GM18526 (cell line): ENCODE measurements around the gene LOC128125822.

Experiments
- POLR2A ChIP-seq: IDR thresholded peaks from 3 replicates; pipeline ENCODE4 v1.6.1; 2011; ENCODE audit not compliant: insufficient read length; ENCODE audit errors: extremely low read depth

The LOC128125822 gene

DNA sequence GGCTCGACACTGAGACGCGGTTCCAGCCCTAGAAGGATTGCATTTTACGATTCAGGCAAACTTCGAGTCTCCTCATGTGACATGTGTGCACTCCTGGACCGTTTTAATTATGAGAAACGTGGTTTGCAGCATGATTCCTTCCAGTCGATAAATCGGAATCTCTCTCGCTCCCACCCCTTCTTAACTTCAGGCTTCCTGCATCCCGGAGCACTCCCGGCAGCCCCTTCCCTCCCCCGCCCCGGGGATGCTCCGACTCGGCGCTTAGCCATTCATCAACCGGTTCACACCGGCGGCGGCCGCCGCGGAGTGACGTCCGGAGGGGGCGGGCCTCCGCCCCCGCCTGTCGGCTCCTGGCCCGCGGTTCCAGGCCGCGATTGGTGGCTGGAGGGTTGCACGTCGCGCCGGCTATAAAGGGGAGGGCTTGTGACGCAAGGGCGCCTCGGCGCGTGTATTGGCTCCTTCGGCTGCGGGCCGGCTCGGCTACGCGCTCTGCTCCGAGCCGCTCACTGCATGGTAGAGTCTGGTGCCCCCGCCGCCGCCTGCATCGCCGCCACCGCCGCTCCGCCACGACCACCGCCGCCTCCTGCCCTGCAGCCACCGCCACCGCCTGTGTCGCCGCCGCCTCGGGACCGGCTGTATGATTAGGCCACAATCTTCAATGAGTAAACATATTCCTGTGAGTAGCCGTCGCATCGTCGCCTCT lies at the start of gene LOC128125822, which contains the start of gene PTP4A1:
Gene LOC128125822, plus strand, starts transcription at position 437 of the 703 bp plus-strand sequence.
Gene PTP4A1, plus strand, starts transcription at position 437 of the 703 bp plus-strand sequence. CDS start 4,401 bp downstream, outside the sequence.
- peak; percentile 90 for TF ChIP-seq POLR2A

- no peak for TF ChIP-seq POLR2A
Observed at GRCh38 chr6:63523630-63524029, 48.6 kb upstream of the LOC128125822 start.

GRCh38 chr6:63525186-63525878 lies 46.9 kb upstream of the LOC128125822 start:
- TF ChIP-seq POLR2A, result no peak

DNA sequence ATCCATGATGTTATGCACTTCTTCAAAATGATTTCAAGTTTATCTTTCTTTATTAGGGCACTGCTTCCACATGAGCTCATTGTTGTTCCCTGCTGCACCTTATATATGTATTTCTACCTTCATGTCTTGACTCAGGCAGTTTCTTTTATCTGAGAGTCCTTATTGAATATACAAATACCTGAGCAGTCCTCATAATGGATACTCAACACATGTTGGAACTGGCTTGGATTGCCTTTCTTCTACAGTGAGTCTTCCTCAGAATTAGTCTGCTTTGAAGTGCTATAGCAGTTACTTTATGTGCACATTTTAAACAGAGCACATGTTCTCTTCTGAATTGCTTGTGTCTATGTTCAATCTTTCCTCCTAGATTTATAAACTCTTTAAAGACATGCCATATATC lies 45.3 kb upstream of the LOC128125822 start:
- no peak for TF ChIP-seq POLR2A

GRCh38 chr6:63527658-63528514 lies 44.4 kb upstream of the LOC128125822 start:
- no peak for TF ChIP-seq POLR2A

GRCh38 chr6:63529498-63529897 lies 42.8 kb upstream of the LOC128125822 start:
- TF ChIP-seq POLR2A, result no peak

DNA sequence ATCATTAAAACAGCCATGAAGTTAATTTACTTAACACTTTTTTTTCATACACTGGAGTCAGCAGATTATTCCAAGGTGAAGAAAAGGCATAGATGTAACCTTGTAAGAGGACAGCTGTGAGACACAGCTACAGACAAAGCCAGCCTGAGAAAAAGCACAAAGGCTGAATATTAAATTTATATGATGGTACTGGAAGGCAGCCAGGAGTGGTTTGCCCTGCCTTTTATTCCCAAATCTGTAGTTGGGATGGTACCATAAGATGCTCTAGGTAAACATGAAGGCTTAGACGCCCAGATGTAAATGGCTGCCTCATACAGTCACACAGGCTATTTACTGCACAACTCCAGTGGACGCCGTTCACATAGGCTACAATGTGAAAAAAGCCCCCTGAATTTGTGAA lies 42.1 kb upstream of the LOC128125822 start:
- no peak for TF ChIP-seq POLR2A

GRCh38 chr6:63530991-63531390 lies 41.3 kb upstream of the LOC128125822 start:
- no peak for TF ChIP-seq POLR2A

DNA sequence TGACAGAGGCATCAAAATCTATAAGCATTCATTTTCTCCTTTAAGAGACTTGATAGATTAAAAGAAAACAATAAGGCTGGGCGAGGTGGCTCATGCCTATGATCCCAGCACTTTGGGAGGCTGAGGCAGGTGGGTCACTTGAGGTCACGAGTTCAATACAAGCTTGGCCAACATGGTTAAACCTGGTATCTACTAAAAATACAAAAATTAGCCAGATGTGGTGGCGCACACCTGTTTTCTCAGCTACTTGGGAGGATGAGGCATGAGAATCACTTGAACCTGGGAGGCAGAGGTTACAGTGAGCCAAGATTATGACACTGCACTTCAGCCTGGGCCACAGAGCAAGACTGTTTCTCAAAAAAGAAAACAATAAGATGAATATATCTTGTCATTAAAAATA lies 39.3 kb upstream of the LOC128125822 start:
- no peak for TF ChIP-seq POLR2A

GRCh38 chr6:63533952-63534351 lies 38.3 kb upstream of the LOC128125822 start:
- no peak for TF ChIP-seq POLR2A

GRCh38 chr6:63537201-63537958 lies 34.9 kb upstream of the LOC128125822 start:
- no peak for TF ChIP-seq POLR2A

DNA sequence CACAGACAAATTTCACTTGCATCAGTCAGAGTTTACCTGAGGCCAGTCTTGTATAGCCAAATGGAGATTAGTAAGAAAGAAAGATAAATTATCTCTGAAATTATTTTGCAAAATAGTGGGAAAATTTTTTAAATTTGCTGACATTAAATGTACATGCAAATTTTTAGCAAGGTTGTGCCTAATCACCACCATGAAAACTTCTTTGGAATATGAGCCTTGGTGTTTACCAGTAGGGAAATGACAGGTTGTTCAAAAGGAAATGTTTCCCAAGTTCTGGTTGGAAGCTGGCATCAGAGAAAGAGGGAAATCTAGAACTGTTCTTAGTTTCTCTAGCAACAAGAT lies 34.4 kb upstream of the LOC128125822 start:
- no peak for TF ChIP-seq POLR2A

DNA sequence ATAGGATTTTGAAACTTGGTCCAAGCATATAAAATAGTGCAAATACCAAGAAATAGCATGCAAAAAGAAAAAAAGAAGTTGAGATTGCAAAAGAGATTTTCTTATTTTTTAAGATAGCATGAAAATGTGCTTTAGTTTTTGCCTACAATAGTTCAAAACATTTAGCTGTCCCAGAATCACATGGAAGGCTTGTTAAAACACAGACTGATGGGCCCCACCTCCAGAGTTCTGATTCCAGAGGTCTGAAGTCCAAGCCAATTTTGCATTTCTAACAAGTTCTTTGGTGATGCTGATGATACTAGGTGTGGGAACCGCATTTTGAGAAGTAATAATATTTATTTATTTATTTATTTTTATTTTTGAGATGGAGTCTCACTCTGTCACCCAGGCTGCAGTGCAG lies 33.7 kb upstream of the LOC128125822 start:
- no peak for TF ChIP-seq POLR2A

DNA sequence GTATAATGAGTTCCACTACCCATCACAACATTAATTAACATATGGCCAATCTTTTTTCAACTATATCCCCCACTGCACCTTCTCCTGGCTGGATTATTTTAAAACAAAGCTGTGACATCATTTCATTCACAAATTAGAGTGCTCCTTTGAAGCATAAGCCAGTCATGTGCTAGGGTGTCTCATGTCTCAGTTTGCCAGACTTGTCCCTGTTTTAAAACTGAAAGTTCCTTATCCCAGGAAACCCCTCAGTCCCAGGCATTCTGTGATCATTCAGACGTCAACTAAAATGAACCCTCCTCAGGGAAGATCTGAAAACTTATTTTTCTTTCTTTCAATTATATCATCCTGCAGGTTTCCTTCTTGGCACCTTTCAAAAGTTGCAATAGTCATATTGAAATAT lies 29.3 kb upstream of the LOC128125822 start:
- TF ChIP-seq POLR2A, result no peak

DNA sequence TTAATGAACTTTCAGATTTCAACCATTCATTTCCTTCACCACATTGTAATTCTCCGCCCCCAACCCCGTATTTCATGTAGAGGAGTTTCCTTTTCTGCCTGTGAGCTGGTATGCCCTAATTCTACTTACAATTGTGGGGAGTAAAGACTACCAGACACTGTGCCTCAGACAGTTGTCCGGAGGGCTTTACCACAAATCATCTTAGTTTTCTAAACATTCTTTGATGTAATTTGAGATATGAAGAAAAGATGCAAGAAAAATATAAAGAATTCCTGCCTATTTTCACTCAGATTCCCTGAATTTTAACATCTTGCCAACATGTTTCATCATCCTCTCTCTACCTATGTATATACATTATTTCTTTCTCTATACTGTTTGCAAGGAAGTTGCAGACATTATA lies 28.3 kb upstream of the LOC128125822 start:
- no peak for TF ChIP-seq POLR2A
